Posterior vena cava (tissue), 2 donors: ENCODE results near the gene GREM1. TPM values are rescaled to one million over a fixed set of nuclear protein-coding genes. Genes with fewer than 3 reads are reported as not detected.

Experiments used
- DNase-seq: peaks from one replicate; pipeline ENCODE4 v3.0.0-alpha.2; 2020; ENCODE audit warnings: low spot score
- intact Hi-C, 2 donors: fragments of 100-400 bp; cut with DNase I; formaldehyde crosslinking; loops; one replicate each; pipeline versions ENCODE4 v1.14.1 to v1.14.2; 2022 to 2023
- long read RNA-seq, 2 donors: library from polyadenylated mRNA; unstranded; transcript quantifications; one replicate each; pipeline ENCODE4 v2.0.0, GENCODE V29; 2020 to 2021
- total RNA-seq, 2 donors: library from RNA; stranded (reverse); fragmentation: NEBNext Ultra II Directional; extraction: Animal tissue kit (Norgen Biotek cat#: 25700); gene quantifications; one replicate each; pipeline ENCODE4 v1.2.1, GENCODE V29; 2021
- donor health status: DM: yes; HTN: yes; CAD: no.
- donor health status: DM: yes; HTN: yes; CAD: no.

The GREM1 gene
- 100 to 1,000 TPM; 283 to 825 TPM for total RNA-seq
- long read RNA-seq, donor 1, full-length matches to known transcripts, result 33 of 86 reads
- long read RNA-seq, donor 1, partial matches to known transcripts, result 0 of 86 reads
- long read RNA-seq, donor 1, other reads (novel, unspliced or antisense), result 53 of 86 reads
- long read RNA-seq, donor 2, full-length matches to known transcripts, result 50 of 130 reads
- long read RNA-seq, donor 2, partial matches to known transcripts, result 2 of 130 reads
- long read RNA-seq, donor 2, other reads (novel, unspliced or antisense), result 78 of 130 reads

GRCh38 chr15:32717426-32718226 lies at the start of gene GREM1:
Gene GREM1, plus strand, starts transcription at chr15:32718004. Its CDS starts 12,687 bp downstream, at chr15:32730691.
- intact Hi-C loops, result loop anchor here in 1 of 2 donors (5.0 kb wide), 1 partner anchor 45 kb away; no protein-coding TSS in a partner anchor

DNA sequence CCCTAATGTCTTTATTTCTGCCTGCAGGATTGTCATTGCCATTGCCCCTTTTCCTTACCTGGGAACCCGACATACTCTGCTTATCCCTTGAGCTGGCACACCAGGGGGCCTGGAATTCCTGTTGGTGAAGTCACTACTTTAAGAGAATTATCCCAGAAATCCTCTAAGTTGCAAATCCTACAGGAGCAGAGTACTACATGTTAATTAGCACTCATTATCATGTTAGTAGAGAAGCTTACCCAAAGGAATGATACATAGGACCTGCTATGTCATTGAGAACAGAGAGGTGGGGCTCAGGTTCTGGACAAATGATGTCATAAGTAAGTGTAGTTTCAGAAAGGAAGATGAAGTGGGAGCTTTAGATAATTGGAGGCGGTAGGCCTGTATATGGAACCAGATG lies 48.9 kb upstream of the GREM1 start:
- intact Hi-C loops, result loop anchor here in 1 of 2 donors (5.0 to 10.0 kb wide), 2 partner anchors 186 to 323 kb away; no protein-coding TSS in a partner anchor
- DNase-seq, result no peak

More at GRCh38 chr15:32717426-32718226, at the start of gene GREM1:
- no peak for DNase-seq

- intact Hi-C loops, result loop anchor here in 1 of 2 donors (5.0 to 10.0 kb wide), 3 partner anchors 47 to 322 kb away; partner anchors contain the start of gene GREM1
- no peak for DNase-seq
Measured at GRCh38 chr15:32669896-32670611, 47.8 kb upstream of the GREM1 start.

GRCh38 chr15:32670623-32671022 lies 47.2 kb upstream of the GREM1 start:
- intact Hi-C loops, result loop anchor here in 1 of 2 donors (5.0 kb wide), 1 partner anchor 47 kb away; the partner anchor contains the start of gene GREM1
- no peak for DNase-seq

DNA sequence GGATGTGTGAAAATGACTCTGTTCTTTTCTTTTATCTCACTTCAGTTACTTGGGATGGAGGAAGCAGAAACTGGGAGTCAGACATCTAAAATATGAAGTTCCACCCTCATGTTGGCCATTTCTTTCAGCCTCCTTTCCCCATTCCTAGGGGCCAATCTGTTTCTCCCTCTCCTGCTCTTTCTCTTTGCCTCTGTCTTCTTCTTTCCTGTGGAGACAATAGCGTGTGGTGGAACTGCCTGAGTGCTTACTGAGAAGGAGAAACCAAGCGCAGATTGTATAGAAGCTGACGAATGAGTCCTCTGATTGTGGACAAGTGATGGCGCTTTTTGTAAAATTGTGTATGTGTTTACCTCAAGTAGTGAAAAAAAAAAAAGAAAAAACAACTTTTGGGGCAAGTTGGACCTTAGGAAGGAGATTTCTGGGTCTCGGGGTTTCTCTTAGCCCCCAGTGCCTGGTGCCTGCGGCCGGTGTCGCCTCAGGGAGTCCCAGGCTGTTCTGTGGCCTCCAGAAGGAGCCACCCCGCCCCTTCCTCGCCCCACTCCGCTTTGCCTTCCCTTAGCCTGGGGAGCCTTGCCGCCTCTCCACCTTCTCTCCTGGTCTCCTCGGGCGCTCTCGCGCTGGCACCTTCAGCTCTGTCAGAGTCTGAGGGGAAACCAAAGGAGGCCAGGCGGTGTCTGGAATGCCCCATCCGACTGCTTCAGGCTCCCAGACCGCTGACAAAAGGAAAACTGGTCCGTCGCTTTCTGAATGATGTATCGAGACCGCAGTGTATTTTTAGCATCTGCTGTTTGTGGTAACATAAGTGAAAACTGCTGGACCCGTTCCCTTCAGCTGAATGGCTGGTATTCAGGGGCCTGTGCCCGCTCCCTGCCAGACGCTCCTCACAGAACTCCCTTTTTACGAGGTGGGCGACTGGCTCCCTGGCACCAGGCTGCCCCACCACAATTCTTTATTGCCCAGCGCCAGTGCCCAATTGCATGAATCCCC lies 46.2 kb upstream of the GREM1 start:
- intact Hi-C loops, result loop anchor here in 1 of 2 donors (5.0 kb wide), 1 partner anchor 46 kb away; the partner anchor contains the start of gene GREM1
- DNase-seq, result no peak

DNA sequence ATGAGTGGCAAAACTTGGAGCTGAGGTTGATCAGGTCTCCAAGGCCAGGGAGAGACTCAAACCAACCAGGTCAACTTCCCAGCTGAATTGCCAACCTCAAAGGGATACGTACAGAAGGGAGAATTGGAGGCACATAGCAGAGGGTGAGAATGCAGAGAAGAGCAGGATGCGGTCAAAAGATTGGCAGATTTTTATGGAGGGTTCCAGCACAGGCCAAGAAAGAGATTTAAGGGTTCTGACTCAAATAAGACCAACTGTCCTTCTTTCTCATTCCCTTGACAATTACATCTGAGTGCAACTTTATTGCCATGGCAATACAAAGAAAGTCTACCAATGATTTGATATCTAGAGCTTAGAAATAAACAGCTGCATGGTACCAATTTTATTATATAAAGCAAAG lies 43.1 kb upstream of the GREM1 start:
- no peak for DNase-seq
- intact Hi-C loops, result loop anchor here in 1 of 2 donors (5.0 kb wide), 1 partner anchor 43 kb away; the partner anchor contains the start of gene GREM1

- intact Hi-C loops, result no loop called here
- no peak for DNase-seq
Measured at GRCh38 chr15:32675466-32675865, 42.3 kb upstream of the GREM1 start.

GRCh38 chr15:32676169-32676568 lies 41.6 kb upstream of the GREM1 start:
- intact Hi-C loops, result no loop called here
- DNase-seq, result no peak

- intact Hi-C loops, result no loop called here
- DNase-seq, result no peak
Measured at GRCh38 chr15:32677238-32677750, 40.5 kb upstream of the GREM1 start.

- no peak for DNase-seq
- intact Hi-C loops, result no loop called here
Measured at GRCh38 chr15:32679298-32679690, 38.5 kb upstream of the GREM1 start.

- DNase-seq, result no peak
- intact Hi-C loops, result no loop called here
Measured at GRCh38 chr15:32682569-32682968, 35.2 kb upstream of the GREM1 start.

- DNase-seq, result no peak
- intact Hi-C loops, result no loop called here
Measured at GRCh38 chr15:32682977-32683630, 34.7 kb upstream of the GREM1 start.

- intact Hi-C loops, result no loop called here
- no peak for DNase-seq
Measured at GRCh38 chr15:32683906-32684584, 33.8 kb upstream of the GREM1 start.

GRCh38 chr15:32685576-32685975 lies 32.2 kb upstream of the GREM1 start:
- no peak for DNase-seq
- intact Hi-C loops, result no loop called here

DNA sequence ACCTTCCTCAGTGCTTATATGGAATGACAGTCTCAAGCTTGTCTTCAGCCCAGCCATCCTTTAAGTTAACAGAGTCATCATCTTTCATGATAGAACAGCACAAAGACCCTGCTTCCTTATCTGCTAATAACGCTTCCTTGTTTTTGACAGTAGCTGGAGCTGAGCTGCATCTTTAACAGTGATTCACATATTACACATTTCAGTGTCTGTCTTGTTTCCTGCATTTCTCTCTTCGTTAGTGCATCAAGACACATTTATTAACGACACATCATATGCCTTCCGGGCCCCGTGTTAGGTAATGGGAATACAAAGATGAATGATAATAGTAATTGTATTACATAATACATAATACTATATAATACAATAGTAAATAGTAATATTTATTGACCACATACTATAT lies 30.2 kb upstream of the GREM1 start:
- no peak for DNase-seq
- intact Hi-C loops, result no loop called here

DNA sequence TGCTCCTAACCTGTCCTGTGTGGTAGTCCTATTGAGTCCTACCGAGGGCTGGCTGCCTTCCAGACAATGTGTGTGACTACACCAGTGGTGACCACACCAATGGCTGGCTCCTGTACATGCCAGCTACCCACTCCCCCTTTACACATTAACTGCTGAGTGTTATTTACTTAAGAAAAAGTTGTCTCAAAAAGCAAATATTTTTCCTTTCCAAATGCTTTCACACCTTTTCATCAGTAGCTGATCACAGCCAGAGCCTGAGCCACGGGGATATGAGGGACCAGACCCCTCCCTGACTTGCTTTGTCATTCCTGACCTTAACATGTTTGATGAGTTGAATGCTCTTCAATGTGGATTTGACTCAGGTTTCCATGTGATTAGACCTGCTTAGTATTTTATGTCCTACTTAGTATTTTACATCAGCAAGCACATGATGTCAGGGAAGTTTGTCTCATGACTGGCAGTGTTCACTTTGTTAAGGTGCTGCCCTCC lies 29.6 kb upstream of the GREM1 start:
- intact Hi-C loops, result no loop called here
- DNase-seq, result no peak
